Activated naive CD4-positive, alpha-beta T cell treated with anti-CD3 and anti-CD28 coated beads for 36 hours (primary cell): ENCODE results near the gene SMCO2. TPM values are rescaled to one million over a fixed set of nuclear protein-coding genes. Genes with fewer than 3 reads are reported as not detected.

Source experiments
- CTCF ChIA-PET: fragments of 350-600 bp; sonication (Branson Sonifier 250); formaldehyde crosslinking; loops from one replicate; lab custom pipeline; 2021; ENCODE audit warnings: antibody characterized with exemption; lab: Charles Lee
- DNase-seq: peaks from one replicate; pipeline ENCODE4 v3.0.0-alpha.2; 2020
- H3K27ac Mint-ChIP-seq: one replicate; pipeline ENCODE4 v1.8.0; 2021; ENCODE audit warnings: mild to moderate bottlenecking, mixed read lengths
- H3K27me3 Mint-ChIP-seq: one replicate; pipeline ENCODE4 v1.8.0; 2021; ENCODE audit warnings: low read depth, mixed read lengths
- H3K36me3 Mint-ChIP-seq: one replicate; pipeline ENCODE4 v1.8.0; 2021; ENCODE audit warnings: low read depth, mixed read lengths
- H3K4me1 Mint-ChIP-seq: one replicate; pipeline ENCODE4 v1.8.0; 2021; ENCODE audit warnings: low read depth, mixed read lengths
- H3K4me3 Mint-ChIP-seq: one replicate; pipeline ENCODE4 v1.8.0; 2021; ENCODE audit warnings: mild to moderate bottlenecking, moderate library complexity, mixed read lengths
- H3K9me3 Mint-ChIP-seq: one replicate; pipeline ENCODE4 v1.8.0; 2021; ENCODE audit warnings: mixed read lengths
- intact Hi-C: fragments of 100-400 bp; cut with micrococcal nuclease; formaldehyde crosslinking; loops from one replicate; pipeline ENCODE4 v1.15.1; 2023
- total RNA-seq, 2 experiments: library from RNA; stranded (reverse); gene quantifications; one replicate each; pipeline ENCODE4 v1.2.3, GENCODE V29; 2021

Gene SMCO2
- under 1 TPM; 0.19 to 0.22 TPM for total RNA-seq

DNA sequence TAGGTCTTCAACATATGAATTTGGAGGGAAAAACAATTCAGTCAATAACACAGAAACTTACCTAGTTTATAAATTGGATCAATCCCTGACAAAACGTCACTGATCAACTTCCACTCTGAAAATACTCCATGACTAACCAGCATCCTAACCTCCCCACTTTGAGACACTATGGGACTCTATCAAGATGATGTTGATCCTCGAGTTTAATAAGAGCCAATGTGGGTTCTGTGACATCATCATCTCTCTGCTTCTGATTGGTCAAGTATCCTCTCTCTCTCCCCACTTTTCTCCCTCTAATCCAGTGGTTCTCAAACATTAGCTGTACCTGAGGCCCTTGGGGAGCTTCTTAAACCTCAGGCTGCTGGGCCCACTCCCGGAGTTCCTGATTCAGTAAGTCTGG lies at the start of gene SMCO2:
Gene SMCO2 (plus strand): TSS at position 301 of the 400 bp plus-strand sequence. CDS start 23,896 bp downstream, outside the sequence.
- CTCF ChIA-PET, result interaction anchor here (1.5 kb wide), 1 partner anchor 12 kb away, joined by 6 read pairs; no protein-coding TSS in a partner anchor

DNA sequence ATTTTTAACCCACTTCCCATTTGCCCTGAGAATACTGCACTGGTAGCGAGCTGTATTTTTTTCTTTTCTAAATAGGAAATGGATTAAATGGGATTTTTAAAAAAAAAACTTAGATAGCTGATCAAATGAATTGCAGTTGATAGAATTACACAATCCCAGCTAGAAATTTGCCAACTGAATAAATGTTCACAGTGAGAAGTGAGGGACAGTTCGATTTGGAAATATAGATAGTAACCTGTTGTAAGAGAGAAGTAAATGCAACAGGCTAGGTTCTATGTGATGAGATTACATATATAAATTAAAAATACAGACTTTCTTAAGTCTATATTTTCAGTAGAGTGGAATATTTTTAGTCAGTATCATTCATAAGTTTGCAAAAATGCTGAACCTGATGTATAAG lies 48.1 kb upstream of the SMCO2 start:
- Mint-ChIP-seq H3K4me1 (no peaks in the 10 kb centered on the region), H3K27me3 (peaks cover 4% of the 10 kb centered on the region), H3K4me3 (no peak overlapping the region), H3K27ac (no peak overlapping the region), H3K36me3 (no peaks in the 10 kb centered on the region), H3K9me3 (no peaks in the 10 kb centered on the region)
- CTCF ChIA-PET, result interaction anchor here (0.9 to 2.2 kb wide), 2 partner anchors 14 to 19 kb away, joined by 3 to 5 read pairs; no protein-coding TSS in a partner anchor
- no peak for DNase-seq
- intact Hi-C loops, result no loop called here

More for the DNA sequence above, at the start of gene SMCO2:
- Mint-ChIP-seq H3K36me3 (no peaks in the 10 kb centered on the region), H3K4me1 (no peaks in the 10 kb centered on the region), H3K27me3 (peaks cover 2% of the 10 kb centered on the region), H3K27ac (no peak within 1 kb of the TSS), H3K4me3 (no peak within 1 kb of the TSS), H3K9me3 (peaks cover 6% of the 10 kb centered on the region)
- no peak for DNase-seq
- intact Hi-C loops, result no loop called here

DNA sequence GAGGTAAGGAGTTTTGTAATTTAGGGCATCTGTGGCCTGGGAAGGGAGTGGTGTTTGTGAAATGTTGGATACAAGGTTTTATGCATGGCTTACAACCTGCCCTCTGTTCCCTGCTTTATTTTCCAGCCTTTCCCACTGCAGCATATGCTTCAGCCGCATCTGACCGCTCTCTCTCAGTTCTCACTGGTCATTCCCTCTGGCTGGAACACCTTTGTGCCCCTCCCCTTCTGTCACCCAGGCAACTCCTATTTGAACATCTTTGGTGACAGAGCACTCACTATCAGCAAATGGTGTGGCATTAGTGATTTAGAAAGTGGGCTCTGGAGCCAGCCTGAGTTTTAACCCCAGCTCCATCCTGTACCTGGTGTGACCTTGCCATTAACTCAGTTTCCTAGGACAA lies 47.5 kb upstream of the SMCO2 start:
- Mint-ChIP-seq H3K4me3 (no peak overlapping the region), H3K27me3 (peaks cover 2% of the 10 kb centered on the region), H3K4me1 (no peaks in the 10 kb centered on the region), H3K36me3 (no peaks in the 10 kb centered on the region), H3K9me3 (no peaks in the 10 kb centered on the region), H3K27ac (no peak overlapping the region)
- CTCF ChIA-PET, result interaction anchor here (1.5 to 2.2 kb wide), 2 partner anchors 12 to 14 kb away, joined by 3 to 5 read pairs; no protein-coding TSS in a partner anchor
- intact Hi-C loops, result no loop called here
- DNase-seq, result no peak

DNA sequence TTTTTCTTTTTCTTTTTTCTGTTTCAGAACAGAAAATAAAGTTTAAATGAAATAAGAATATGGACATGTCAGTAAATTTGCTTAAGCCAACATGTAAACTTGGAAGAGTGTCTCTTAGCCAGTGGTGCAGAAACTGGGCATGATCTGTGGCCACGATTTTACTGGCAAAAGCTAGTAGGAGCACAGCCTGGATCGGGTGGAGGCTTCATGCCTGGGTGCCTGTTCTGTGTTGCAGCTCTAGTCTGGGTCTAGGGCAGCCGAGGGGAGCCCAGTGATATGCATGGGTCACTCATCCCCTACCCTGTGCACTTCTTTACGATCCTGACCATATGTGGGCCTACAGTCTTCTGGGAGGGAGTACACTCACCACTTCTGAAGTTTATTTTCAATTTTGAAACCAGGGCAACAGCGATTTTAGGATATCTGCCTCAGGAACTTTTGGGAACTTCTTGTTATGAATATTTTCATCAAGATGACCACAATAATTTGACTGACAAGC lies 45.6 kb upstream of the SMCO2 start:
- Mint-ChIP-seq H3K4me3 (no peak overlapping the region), H3K27ac (no peak overlapping the region), H3K9me3 (peaks cover 2% of the 10 kb centered on the region), H3K4me1 (no peaks in the 10 kb centered on the region), H3K27me3 (peaks cover 5% of the 10 kb centered on the region), H3K36me3 (no peaks in the 10 kb centered on the region)
- CTCF ChIA-PET, result interaction anchor here (0.6 kb wide), 1 partner anchor 81 kb away, joined by 3 read pairs; no protein-coding TSS in a partner anchor
- DNase-seq, result no peak
- intact Hi-C loops, result no loop called here

DNA sequence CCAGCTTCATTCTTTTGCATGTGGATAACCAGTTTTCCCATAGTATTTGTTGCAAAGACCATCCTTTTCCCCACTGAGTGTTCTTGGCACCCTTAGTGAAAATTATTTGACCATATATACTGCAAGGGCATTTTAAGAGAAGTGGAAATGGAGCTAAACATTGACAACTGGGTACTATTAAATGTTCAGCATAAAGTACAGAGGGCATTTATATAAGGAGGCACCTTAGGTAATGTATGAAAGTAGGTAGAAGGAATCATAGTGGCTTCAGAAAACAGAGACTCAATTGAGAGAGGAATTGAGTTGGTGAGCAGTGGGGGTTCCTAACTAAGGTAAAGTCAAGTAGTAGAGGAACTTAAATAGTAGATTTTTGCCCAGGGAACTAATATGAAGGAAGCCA lies 34.5 kb upstream of the SMCO2 start:
- no peak for DNase-seq
- peaks cover 3% of the 10 kb centered on the region for H3K27me3 Mint-ChIP-seq
- CTCF ChIA-PET, result interaction anchor here (1.1 to 1.4 kb wide), 2 partner anchors 13 to 22 kb away, joined by 3 to 5 read pairs; no protein-coding TSS in a partner anchor
- no peak overlapping the region for H3K27ac Mint-ChIP-seq
- H3K4me1 Mint-ChIP-seq, result no peaks in the 10 kb centered on the region
- intact Hi-C loops, result no loop called here
- no peak overlapping the region for H3K4me3 Mint-ChIP-seq
- H3K9me3 Mint-ChIP-seq, result no peaks in the 10 kb centered on the region
- peaks cover 4% of the 10 kb centered on the region for H3K36me3 Mint-ChIP-seq

DNA sequence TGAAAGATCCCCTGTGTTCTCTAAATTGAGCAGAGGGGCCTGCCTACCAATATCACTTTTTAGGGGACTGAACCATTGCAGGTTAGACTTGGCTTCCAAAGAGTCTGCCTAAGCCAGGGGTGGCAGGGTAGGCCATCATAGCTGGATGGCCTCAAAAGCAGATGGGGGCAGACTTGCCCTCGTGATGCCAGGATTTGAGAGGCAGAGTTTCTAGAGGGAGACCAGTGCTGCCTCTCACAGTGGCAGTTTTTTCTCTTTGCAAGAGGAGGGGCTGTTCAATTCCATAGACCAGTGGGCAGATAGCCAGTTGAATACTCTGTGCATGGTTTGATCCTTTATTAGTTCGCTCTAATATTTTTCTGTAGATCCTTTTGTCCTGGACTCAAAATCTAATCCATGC lies 23.8 kb upstream of the SMCO2 start:
- no peaks in the 10 kb centered on the region for H3K4me1 Mint-ChIP-seq
- no peak overlapping the region for H3K27ac Mint-ChIP-seq
- intact Hi-C loops, result loop anchor here (2.0 kb wide), 1 partner anchor 280 kb away; no protein-coding TSS in a partner anchor
- CTCF ChIA-PET, result interaction anchor here (0.9 to 2.3 kb wide), 2 partner anchors 213 to 230 kb away, joined by 3 to 9 read pairs; no protein-coding TSS in a partner anchor
- no peaks in the 10 kb centered on the region for H3K36me3 Mint-ChIP-seq
- H3K9me3 Mint-ChIP-seq, result no peaks in the 10 kb centered on the region
- no peak overlapping the region for H3K4me3 Mint-ChIP-seq
- no peak for DNase-seq
- H3K27me3 Mint-ChIP-seq, result no peaks in the 10 kb centered on the region

DNA sequence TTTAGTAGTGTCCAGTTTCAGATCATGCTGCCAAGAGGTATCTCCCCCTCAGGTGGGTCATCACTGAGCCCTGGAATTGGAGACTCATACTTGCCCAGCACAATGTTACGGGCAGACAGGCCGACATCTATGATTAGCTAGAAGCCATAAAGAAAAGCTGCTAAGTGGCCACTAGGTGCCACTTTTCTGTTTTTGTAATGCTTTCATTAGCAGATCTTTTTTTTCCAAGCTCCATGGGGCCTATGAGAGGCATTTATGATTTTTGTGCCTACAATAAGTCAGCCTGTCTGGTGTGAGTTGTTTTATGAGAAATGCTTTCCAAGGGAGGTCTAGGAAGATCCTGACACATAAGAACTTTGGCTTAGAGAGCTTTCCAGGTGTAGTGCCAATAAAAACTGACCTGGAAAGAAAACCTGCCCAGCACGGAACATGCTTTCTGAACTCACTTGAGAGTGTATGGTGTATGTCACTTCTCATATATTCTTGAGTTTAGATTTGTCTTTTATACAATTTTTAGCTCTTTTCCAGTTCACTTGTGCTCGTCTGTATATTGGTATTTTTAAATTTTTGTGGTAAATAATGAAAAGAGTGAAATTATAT lies 21.8 kb upstream of the SMCO2 start:
- H3K27me3 Mint-ChIP-seq, result no peaks in the 10 kb centered on the region
- intact Hi-C loops, result loop anchor here (1.0 kb wide), 2 partner anchors 211 to 228 kb away; no protein-coding TSS in a partner anchor
- H3K36me3 Mint-ChIP-seq, result no peaks in the 10 kb centered on the region
- no peak overlapping the region for H3K4me3 Mint-ChIP-seq
- no peaks in the 10 kb centered on the region for H3K9me3 Mint-ChIP-seq
- H3K27ac Mint-ChIP-seq, result no peak overlapping the region
- DNase-seq, result no peak
- CTCF ChIA-PET, result interaction anchor here (0.7 to 2.3 kb wide), 8 partner anchors 8 to 434 kb away, joined by 3 to 9 read pairs (median 6); no protein-coding TSS in a partner anchor
- H3K4me1 Mint-ChIP-seq, result no peaks in the 10 kb centered on the region

DNA sequence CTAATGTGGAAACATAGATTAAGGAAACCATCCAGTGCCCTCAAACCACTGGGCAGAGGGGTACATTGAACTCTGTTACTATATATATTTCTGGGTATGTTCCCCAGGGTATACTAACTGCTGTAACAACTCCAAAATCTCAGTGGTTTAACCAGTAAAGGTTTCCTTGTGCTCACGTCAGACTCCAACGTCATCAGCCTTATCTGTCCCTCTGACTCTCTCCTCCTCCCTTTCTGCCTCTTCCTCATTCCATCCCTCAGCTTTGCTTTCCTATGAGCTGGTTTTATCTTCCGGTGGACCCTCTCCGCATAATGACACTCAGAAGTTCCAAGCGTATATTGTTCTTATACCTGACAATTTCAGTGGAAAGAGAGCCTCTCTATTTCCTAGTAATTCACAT lies 21.2 kb upstream of the SMCO2 start:
- Mint-ChIP-seq H3K4me1 (no peaks in the 10 kb centered on the region), H3K27ac (no peak overlapping the region), H3K27me3 (no peaks in the 10 kb centered on the region), H3K36me3 (no peaks in the 10 kb centered on the region), H3K9me3 (no peaks in the 10 kb centered on the region), H3K4me3 (no peak overlapping the region)
- CTCF ChIA-PET, result interaction anchor here (0.5 to 2.1 kb wide), 8 partner anchors 8 to 435 kb away, joined by 3 to 9 read pairs (median 4); no protein-coding TSS in a partner anchor
- no peak for DNase-seq
- intact Hi-C loops, result no loop called here

DNA sequence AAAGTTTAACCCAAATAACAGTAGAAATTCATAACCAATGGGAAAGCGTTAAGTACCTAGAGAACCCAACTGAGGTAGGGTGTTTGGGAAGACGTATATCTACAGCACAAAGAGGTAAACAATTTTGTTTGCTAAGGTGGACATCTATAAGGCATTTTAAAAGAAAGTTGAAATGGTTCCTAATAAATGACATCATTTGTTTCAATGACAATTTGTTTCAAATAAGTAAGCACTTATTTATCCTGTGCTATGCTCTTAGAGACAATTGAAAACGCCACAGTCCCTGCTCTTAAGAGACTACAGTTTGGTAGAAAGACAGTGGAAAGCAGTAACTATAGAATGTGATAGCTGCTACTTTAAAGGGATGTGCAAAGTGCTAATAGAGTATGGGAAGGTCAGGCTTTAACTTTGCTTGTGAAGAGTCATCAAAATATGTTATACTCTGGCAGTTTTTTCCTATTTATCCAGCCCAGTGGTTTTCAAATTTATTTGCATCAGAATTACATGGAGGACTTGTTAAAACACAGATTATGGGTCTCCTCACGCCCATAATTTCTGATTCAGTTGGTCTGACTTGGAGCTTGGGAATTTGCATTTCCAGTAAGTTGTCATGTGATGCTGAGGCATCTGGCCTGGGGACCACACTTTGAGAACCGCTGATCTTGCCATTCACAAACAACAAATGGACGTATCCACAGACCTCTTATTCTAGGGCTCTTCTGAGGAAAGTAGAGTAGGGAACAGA lies 19.6 kb upstream of the SMCO2 start:
- Mint-ChIP-seq H3K27ac (no peak overlapping the region), H3K27me3 (no peaks in the 10 kb centered on the region), H3K4me1 (no peaks in the 10 kb centered on the region), H3K9me3 (peaks cover 2% of the 10 kb centered on the region), H3K36me3 (no peaks in the 10 kb centered on the region), H3K4me3 (no peak overlapping the region)
- CTCF ChIA-PET, result interaction anchor here (0.5 to 2.1 kb wide), 2 partner anchors 8 to 105 kb away, joined by 3 to 8 read pairs; no protein-coding TSS in a partner anchor
- intact Hi-C loops, result no loop called here
- DNase-seq, result no peak

DNA sequence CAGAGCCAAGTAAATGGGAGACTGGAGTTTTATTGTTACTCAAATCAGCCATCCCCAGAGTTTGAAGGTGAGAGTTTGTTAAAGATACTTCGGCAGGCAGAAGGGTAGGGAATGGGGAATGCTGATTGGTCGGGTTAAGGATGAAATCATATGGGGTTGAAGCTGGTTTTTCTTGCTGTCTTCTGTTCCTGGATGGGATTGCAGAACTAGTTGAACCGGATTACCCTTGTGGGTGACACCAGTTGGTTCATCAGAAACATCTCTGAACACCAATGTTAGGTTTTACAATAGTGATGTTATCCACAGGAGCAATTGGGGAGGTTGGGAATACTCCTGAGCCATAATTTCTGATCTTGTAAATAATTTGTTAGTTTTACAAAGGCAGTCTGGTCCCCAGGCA lies 18.7 kb upstream of the SMCO2 start:
- no peak for DNase-seq
- Mint-ChIP-seq H3K36me3 (no peaks in the 10 kb centered on the region), H3K4me1 (no peaks in the 10 kb centered on the region), H3K4me3 (no peak overlapping the region), H3K27ac (no peak overlapping the region), H3K9me3 (peaks cover 2% of the 10 kb centered on the region), H3K27me3 (no peaks in the 10 kb centered on the region)
- intact Hi-C loops, result no loop called here
- CTCF ChIA-PET, result no interaction called here

DNA sequence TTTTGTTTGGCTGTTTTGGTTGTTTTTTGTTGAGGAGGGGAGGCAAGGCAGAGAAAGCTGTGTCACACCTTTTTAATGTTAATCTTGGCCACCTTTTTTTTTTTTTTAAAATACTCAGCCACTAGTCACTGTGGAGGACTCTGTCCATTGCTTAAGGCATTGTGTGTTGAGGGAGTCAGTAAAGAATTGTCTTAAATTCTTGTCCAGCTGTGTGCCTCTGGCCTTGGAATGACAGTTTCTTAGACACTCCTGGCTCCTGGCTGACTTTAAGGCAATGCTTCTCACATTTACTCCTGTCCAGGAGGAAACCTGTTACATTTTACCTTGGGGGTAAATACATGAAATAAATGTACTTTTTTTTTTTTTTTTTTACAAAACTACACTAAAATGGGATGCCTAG lies 18.1 kb upstream of the SMCO2 start:
- CTCF ChIA-PET, result no interaction called here
- no peaks in the 10 kb centered on the region for H3K4me1 Mint-ChIP-seq
- peaks cover 2% of the 10 kb centered on the region for H3K9me3 Mint-ChIP-seq
- intact Hi-C loops, result no loop called here
- H3K36me3 Mint-ChIP-seq, result no peaks in the 10 kb centered on the region
- no peak overlapping the region for H3K4me3 Mint-ChIP-seq
- no peak for DNase-seq
- H3K27me3 Mint-ChIP-seq, result no peaks in the 10 kb centered on the region
- no peak overlapping the region for H3K27ac Mint-ChIP-seq

DNA sequence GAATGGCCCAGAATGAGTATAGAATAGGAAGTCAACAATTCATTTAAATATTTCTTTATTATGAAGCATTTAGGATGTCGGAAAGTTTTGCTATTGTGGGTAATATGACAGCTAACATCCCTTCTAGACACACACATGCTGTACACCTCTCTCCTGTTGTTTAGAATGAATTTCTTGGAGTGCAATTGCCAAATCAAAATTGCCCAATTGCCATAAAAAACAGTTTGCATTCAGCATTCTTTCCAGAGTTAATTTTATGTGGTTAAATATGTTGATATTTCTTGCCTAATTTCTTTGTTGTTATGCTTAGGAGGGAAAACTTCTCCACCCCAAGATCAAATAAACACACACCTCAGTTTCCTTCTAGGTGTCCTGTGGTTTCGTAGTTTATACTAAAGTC lies 16.9 kb upstream of the SMCO2 start:
- CTCF ChIA-PET, result interaction anchor here (1.1 kb wide), 1 partner anchor 221 kb away, joined by 6 read pairs; no protein-coding TSS in a partner anchor
- Mint-ChIP-seq H3K27ac (no peak overlapping the region), H3K36me3 (no peaks in the 10 kb centered on the region), H3K4me1 (no peaks in the 10 kb centered on the region), H3K4me3 (no peak overlapping the region), H3K27me3 (no peaks in the 10 kb centered on the region), H3K9me3 (peaks cover 2% of the 10 kb centered on the region)
- DNase-seq, result no peak
- intact Hi-C loops, result no loop called here
